Suprapubic skin (tissue), 4 donors: ENCODE data around the gene LARP6. TPM values are rescaled to one million over a fixed set of nuclear protein-coding genes. Genes with fewer than 3 reads are reported as not detected.

Source experiments
- DNase-seq, 2 donors: peaks; one replicate each; pipeline ENCODE4 v3.0.0-alpha.2; 2019; ENCODE audit warnings: low spot score in 2 of 2
- H3K27ac ChIP-seq: fragments of 200-600 bp; sonication (generic); one replicate; pipeline ENCODE4 v1.5.1; 2019
- H3K27me3 ChIP-seq: fragments of 200-600 bp; sonication (generic); one replicate; pipeline ENCODE4 v1.5.1; 2019
- H3K36me3 ChIP-seq: fragments of 200-600 bp; sonication (generic); one replicate; pipeline ENCODE4 v1.5.1; 2019
- H3K4me1 ChIP-seq: fragments of 200-600 bp; sonication (generic); one replicate; pipeline ENCODE4 v1.5.1; 2019
- H3K4me3 ChIP-seq: fragments of 200-600 bp; sonication (generic); one replicate; pipeline ENCODE4 v1.5.1; 2019; ENCODE audit warnings: mild to moderate bottlenecking
- H3K9me3 ChIP-seq: fragments of 200-600 bp; sonication (generic); one replicate; pipeline ENCODE4 v1.5.1; 2019
- EP300 ChIP-seq: sonication (generic); formaldehyde crosslinking; IDR thresholded peaks from one replicate; pipeline ENCODE4 v1.6.1; 2017; ENCODE audit warnings: antibody characterized with exemption
- POLR2A ChIP-seq, 2 donors: fragments of 450-650 bp; IDR thresholded peaks; one replicate each; pipeline ENCODE4 v1.6.1; 2017; ENCODE audit warnings: antibody characterized with exemption in 2 of 2, mild to moderate bottlenecking in 2 of 2, moderate library complexity in 2 of 2
- POLR2AphosphoS5 ChIP-seq, 3 donors: sonication (generic); formaldehyde crosslinking; IDR thresholded peaks; one replicate each; pipeline ENCODE4 v1.6.1; 2017; ENCODE audit warnings: antibody characterized with exemption in 3 of 3
- WGBS: methylation state at CpG from one replicate; pipeline ENCODE4 v1.1.5; 2018; 5-methylcytosine and 5-hydroxymethylcytosine counted together
- total RNA-seq, 4 donors: library from RNA; depleted of rRNA; stranded (reverse); fragments of >200 nt; gene quantifications; one replicate each; pipeline ENCODE4 v1.1.0, GENCODE V29; 2016
- TF ChIP-seq, protein P1 (sequence below), 2 donors: fragments of 200-600 bp in 1 of 2; fragments of 450-650 bp in 1 of 2; sonication (generic) in 1 of 2; IDR thresholded peaks; one replicate each; pipeline ENCODE4 v1.5.1; 2016 to 2019; ENCODE audit warnings: antibody characterized with exemption in 2 of 2, mild to moderate bottlenecking in 1 of 2, moderate library complexity in 1 of 2

The LARP6 gene
- total RNA-seq, 4 donors from 2014 or later, result 2.4 to 15.0 (median 9.8) TPM

DNA sequence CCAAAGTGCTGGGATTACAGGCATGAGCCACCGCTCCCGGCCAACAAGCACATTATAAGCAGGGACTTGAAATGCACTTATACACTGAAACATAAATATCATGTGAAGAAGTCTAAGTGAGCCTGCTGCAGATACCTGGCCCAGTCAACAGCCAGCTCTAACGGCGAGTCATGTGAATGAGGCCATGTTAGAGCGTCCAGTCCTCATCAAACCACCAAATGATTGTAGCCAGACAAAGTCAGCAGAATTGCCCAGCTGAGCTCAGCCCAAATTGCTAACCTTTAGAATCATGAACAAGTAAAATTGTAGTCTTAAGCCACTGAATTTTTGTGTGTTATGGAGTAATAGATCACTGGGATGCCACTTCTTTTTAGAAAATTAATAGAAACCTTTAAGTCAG lies 52.8 kb downstream of the LARP6 start:
- no peak for TF ChIP-seq POLR2A (IDR thresholded peaks at IDR 0.05)
- TF ChIP-seq, protein P1, sequence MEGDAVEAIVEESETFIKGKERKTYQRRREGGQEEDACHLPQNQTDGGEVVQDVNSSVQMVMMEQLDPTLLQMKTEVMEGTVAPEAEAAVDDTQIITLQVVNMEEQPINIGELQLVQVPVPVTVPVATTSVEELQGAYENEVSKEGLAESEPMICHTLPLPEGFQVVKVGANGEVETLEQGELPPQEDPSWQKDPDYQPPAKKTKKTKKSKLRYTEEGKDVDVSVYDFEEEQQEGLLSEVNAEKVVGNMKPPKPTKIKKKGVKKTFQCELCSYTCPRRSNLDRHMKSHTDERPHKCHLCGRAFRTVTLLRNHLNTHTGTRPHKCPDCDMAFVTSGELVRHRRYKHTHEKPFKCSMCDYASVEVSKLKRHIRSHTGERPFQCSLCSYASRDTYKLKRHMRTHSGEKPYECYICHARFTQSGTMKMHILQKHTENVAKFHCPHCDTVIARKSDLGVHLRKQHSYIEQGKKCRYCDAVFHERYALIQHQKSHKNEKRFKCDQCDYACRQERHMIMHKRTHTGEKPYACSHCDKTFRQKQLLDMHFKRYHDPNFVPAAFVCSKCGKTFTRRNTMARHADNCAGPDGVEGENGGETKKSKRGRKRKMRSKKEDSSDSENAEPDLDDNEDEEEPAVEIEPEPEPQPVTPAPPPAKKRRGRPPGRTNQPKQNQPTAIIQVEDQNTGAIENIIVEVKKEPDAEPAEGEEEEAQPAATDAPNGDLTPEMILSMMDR (IDR thresholded peaks at IDR 0.05), result no peak
- TF ChIP-seq POLR2AphosphoS5 (IDR thresholded peaks at IDR 0.05), result no peak
- no peak for TF ChIP-seq EP300
- no peaks in the 10 kb centered on the region for H3K27me3 ChIP-seq
- 95% methylated on average over 5 of the region's 5 CpGs for WGBS
- DNase-seq, result no peak
- H3K4me3 ChIP-seq, result no peak overlapping the region
- H3K27ac ChIP-seq, result no peak overlapping the region
- H3K4me1 ChIP-seq, result peaks cover 16% of the 10 kb centered on the region
- no peaks in the 10 kb centered on the region for H3K9me3 ChIP-seq
- no peaks in the 10 kb centered on the region for H3K36me3 ChIP-seq

GRCh38 chr15:70799667-70800450 lies 54.1 kb downstream of the LARP6 start:
- no peaks in the 10 kb centered on the region for H3K36me3 ChIP-seq
- no peaks in the 10 kb centered on the region for H3K27me3 ChIP-seq
- no peak overlapping the region for H3K4me3 ChIP-seq
- DNase-seq, result no peak
- TF ChIP-seq, protein P1 (IDR thresholded peaks at IDR 0.05), result no peak
- TF ChIP-seq POLR2AphosphoS5 (IDR thresholded peaks at IDR 0.05) (no peak), EP300 (no peak), POLR2A (IDR thresholded peaks at IDR 0.05) (no peak)
- no peaks in the 10 kb centered on the region for H3K9me3 ChIP-seq
- peaks cover 17% of the 10 kb centered on the region for H3K4me1 ChIP-seq
- peak overlapping the region; percentile 77 for H3K27ac ChIP-seq
- WGBS, result 71% methylated on average over 8 of the region's 9 CpGs

GRCh38 chr15:70797464-70797863 lies 56.5 kb downstream of the LARP6 start:
- no peak overlapping the region for H3K27ac ChIP-seq
- H3K4me1 ChIP-seq, result peaks cover 19% of the 10 kb centered on the region
- no peaks in the 10 kb centered on the region for H3K27me3 ChIP-seq
- WGBS, result 71% methylated on average over 5 of the region's 5 CpGs
- TF ChIP-seq, protein P1 (IDR thresholded peaks at IDR 0.05), result no peak
- no peak for TF ChIP-seq POLR2A (IDR thresholded peaks at IDR 0.05)
- no peak for TF ChIP-seq EP300
- no peak for TF ChIP-seq POLR2AphosphoS5 (IDR thresholded peaks at IDR 0.05)
- H3K36me3 ChIP-seq, result no peaks in the 10 kb centered on the region
- DNase-seq, result no peak
- no peaks in the 10 kb centered on the region for H3K9me3 ChIP-seq
- H3K4me3 ChIP-seq, result no peak overlapping the region

- no peaks in the 10 kb centered on the region for H3K36me3 ChIP-seq
- H3K27me3 ChIP-seq, result no peaks in the 10 kb centered on the region
- no peak for DNase-seq
- no peak for TF ChIP-seq EP300
- no peak for TF ChIP-seq POLR2A (IDR thresholded peaks at IDR 0.05)
- TF ChIP-seq, protein P1 (IDR thresholded peaks at IDR 0.05), result no peak
- TF ChIP-seq POLR2AphosphoS5 (IDR thresholded peaks at IDR 0.05), result no peak
- H3K9me3 ChIP-seq, result no peaks in the 10 kb centered on the region
- WGBS, result 80% methylated on average over 11 of the region's 14 CpGs
- H3K4me1 ChIP-seq, result peaks cover 19% of the 10 kb centered on the region
- no peak overlapping the region for H3K4me3 ChIP-seq
- no peak overlapping the region for H3K27ac ChIP-seq
Measured at GRCh38 chr15:70796516-70797310, 57.2 kb downstream of the LARP6 start.

DNA sequence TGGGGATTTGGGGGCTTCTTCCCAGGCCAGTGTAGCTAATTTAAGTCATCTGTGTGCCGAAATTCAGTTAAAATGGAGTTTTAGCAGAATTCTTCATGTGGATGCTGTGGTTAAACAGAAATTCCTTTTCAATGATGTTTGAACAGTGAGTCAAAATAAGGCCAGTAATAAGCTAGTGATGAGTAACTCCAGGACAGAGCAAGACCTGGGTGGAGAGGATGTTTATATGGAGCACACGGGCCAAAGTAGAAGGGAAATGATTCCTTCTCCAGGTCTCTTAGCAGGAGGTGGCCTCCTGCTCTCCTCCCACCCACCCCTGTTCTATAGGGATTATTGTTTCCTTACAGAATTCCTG lies 58.7 kb downstream of the LARP6 start:
- no peaks in the 10 kb centered on the region for H3K9me3 ChIP-seq
- no peaks in the 10 kb centered on the region for H3K36me3 ChIP-seq
- TF ChIP-seq, protein P1 (IDR thresholded peaks at IDR 0.05), result no peak
- TF ChIP-seq EP300 (no peak), POLR2A (IDR thresholded peaks at IDR 0.05) (no peak), POLR2AphosphoS5 (IDR thresholded peaks at IDR 0.05) (no peak)
- H3K27me3 ChIP-seq, result no peaks in the 10 kb centered on the region
- WGBS, result 67% methylated on average over 2 of the region's 2 CpGs
- H3K27ac ChIP-seq, result peak overlapping the region; percentile 78
- no peak overlapping the region for H3K4me3 ChIP-seq
- peaks cover 15% of the 10 kb centered on the region for H3K4me1 ChIP-seq
- no peak for DNase-seq
